Inflammatory macrophage (primary cell): Measurements from ENCODE around the gene CNTFR.

Experiments used
- DNase-seq, 2 donors: peaks; one replicate each; pipeline ENCODE4 v3.0.0-alpha.2; 2020 to 2022

The CNTFR gene

DNA sequence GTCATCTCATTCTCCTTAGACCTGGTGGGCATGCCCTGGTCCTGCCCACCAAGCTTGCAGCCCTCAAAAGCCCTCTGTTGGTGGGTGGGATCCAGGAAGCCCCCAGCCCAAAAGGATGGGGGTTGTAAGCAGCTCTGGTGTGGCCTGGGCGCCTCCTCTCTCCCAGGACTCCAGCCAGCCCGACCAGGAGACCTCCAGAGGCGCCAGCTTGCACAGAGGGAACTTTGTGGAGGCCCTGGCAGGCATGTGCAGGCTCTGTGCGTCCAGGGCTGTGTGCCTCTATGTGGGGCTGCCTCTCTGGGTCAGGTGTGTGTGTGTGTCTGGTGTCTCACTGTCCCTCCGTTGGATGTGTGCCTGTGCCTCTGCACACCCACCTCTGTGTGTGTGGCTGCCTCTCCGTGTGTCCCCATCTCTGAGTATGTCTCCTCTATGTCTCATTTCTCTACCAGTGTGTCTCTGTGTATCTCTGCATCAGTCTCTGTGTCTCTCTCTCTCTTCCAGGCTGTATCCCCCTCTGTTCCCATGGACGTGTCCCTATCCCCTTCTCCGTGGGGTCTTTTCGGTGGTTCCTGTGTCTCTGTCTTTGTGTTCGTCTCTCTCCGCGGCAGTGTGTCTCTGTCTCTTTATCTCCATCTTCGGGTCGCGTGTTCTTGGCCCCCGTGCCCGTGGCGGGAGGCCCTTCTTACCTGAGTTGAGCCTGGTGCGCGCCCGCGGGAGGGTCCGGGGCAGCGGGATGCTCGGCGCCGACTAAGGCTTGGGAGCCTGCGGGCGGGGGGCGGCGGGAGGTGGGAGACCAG lies 67.2 kb downstream of the CNTFR start:
- DNase-seq: no peak

DNA sequence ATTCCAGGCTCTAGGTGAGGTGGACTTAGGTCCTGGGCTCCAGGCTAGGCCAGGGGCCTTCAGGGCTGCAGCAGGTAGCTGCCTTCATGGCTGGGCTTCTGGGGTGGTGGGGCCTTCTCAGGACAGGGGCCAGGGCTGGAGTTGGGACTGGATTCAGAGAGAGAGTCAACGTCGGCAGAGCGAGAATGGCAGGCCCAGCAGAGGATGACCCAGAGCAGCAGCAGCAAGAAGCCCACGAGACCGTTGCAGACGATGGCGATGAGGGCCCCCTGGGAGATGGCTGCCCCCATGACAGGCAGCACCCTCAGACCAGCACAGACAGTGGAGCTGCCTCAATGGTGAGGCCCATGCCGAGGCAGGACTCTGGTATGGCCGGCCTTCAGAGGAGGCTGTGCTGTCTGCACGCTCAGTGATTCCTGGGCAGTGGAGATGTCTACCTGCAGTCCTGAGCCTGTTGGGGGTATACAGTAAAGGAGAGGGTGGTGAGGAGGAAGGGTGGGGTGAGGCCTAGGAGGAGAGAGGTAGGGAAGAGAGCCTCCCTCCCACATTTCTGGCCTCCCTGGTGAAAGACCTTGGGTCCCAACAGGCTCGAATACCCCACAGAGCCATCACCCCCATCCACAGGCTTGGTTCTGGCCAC lies 68.0 kb downstream of the CNTFR start:
- DNase-seq: no peak

DNA sequence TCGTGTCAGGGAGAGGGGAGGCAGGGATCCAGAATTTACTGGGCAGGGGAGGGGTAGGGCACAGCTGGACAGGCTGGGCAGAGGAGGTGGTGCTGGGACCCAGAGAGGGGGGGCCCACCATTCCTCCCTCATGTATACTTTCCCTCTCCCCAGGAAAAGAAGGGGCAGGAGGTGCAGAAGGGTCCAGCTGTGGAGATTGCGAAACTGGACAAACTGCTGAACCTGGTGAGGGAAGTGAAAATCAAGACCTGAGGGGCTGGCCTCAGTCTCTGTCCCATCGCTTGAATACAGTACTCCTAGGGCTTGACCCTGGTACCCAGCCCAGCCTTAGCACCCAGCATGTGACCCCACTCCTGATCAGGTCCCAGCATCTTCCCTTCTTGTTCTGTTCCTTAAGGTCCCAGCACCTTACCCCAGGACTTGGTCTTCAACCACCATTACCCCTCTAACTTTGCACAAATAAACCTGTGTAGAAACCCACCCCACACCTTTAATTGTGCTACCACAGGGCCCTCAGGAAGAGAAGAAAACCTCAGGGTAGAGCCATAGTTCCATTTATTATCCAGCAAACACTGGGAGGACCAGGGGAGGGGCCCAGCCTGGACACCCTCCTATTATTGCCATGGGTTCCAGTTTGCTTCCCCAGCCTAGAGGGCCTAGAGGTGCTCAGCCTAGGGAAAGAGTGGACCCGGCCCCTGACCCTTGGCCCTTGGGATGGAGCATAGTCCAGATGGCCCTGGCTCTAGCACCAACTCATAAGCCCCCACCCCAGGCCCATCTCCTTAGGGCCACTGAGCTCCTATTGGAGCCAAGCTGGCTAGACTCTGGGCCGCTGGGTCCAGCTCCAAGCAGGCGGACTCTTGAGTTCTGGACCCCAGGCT lies 68.8 kb downstream of the CNTFR start:
- no peak for DNase-seq

DNA sequence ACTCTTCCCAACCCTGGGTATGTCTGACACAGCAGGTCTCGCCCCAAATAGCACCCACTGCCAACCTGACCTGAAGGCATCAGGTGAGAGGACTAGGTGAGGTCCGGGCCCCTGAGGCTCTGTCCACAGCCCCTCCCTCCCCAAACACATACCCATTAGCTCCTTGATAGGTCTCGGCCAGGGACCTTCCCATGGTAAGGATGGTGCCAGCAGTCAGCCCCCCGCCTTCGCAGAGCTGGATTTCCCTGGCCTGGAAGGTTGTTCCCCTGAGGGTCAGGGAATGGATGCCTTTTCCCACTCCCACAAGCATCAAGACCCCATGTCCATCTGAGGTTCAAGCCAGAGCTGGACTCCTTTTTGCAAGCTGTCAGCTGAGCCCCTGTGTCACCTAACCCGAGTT lies 69.4 kb downstream of the CNTFR start:
- no peak for DNase-seq

DNA sequence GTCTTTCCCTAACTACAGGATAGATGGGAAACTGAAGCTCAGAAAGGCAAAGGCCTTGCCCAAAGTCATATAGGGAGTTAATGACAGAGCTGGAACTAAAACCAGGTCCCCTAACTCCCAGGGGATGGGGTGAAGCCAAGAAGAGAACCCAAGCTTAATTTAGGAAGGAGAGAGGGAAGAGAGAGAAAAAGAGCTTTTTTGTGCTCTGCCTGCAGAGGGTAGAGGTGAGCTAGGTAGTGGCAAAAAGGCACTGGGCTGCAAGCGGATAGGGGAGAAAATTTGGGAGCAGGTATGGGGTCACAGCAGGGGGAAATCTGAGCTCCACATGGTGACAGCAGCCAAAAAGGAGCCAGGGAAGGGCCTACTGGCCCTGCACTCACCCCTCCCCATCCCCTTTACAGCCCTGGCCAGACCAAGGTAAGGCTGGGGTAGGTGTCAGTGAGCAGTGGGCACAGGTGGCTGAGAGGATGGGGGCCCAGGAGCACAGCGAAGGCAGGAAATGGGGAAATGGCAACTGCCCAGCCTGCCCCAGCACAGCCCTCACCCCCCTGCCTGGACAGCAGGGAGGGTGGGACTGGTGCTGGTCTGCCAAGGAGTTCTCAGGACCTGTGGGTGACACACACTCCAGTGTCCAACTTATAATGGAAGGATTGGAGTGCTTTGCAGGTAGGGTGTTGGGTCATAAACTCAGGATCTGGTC lies 70.1 kb downstream of the CNTFR start:
- DNase-seq: no peak

DNA sequence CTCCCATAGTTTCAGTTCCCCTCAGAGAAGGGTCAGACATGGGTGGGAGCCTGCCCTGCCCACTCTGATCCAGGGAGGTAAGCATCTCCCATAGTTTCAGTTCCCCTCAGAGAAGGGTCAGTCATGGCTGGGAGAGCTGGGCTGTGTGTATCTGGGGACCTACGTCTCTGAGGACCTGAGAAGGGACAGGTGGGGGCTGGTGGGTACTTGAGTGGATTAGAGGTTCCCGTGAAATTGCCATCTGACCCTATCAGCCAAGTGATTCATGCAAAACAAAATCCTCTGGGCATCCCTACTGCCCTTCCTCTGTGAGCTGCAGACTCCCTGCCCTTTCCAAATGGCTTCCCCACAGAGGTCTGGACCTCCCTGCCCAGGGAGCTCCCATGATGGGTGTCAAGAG lies 70.6 kb downstream of the CNTFR start:
- DNase-seq: peak; percentile 6 to 19

DNA sequence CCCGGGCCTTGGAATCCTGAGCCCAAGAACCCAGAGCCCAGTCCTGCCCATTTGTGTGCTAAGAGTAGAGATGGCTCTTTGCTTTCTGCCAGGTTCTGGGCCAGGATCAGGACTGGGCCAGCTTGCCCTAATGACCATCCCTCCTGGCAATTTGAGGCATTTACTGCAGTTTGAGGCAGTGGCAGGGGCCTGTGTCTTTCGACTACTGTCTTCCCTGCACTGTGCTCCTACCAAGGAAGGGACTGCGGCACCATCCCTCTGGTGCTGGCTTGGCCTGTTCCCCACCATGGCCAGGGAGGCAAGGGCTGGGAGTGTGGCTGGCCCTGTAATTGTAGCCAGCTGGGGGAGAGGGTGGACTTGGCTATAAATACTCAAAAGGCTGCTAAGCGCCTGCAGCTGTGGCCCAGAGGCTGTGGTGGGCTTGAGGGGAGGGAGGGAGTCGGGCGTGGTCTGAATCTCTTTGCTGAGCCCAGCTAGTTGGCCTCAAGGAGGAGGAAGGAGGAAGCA lies 71.4 kb downstream of the CNTFR start:
- no peak for DNase-seq

DNA sequence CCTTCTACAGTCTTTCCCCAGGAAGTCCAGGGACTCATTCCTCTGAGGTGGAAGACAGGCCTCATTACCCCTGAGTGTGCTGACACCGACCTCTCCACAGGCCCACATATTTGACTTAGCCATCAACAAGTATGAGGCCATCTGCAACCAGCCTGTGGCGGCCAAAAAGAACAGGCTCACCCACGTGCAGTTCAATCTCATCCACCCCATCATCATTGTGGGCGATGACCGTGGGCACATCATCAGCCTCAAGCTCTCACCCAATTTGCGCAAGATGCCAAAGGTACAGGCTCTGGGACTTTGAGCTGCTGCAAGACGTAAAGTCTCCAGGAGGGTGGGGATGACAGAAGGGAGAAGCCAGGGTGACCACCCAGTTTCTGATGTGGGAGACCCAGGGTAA lies 72.3 kb downstream of the CNTFR start:
- DNase-seq: peak in 1 of 2 donors; percentile 17

DNA sequence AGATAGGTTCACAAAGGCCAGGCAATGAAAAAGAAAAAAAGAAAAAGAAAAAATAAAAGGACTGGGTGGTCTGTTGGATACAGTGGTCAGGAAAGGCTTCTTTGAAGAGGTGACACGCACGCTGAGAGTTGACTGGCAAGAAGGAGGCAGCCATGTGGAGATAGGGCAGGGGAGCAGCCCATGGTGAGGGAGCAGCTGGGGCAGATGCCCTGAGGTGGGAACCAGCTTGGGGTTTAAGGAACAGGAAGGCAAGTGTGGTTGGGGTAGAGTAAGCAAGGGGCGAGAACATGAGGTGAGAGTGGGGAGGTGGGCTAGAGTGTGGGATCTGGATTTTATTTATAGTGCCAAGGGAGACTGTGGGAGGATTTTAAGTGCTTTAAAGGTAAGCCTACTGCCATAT lies 73.6 kb downstream of the CNTFR start:
- no peak for DNase-seq

DNA sequence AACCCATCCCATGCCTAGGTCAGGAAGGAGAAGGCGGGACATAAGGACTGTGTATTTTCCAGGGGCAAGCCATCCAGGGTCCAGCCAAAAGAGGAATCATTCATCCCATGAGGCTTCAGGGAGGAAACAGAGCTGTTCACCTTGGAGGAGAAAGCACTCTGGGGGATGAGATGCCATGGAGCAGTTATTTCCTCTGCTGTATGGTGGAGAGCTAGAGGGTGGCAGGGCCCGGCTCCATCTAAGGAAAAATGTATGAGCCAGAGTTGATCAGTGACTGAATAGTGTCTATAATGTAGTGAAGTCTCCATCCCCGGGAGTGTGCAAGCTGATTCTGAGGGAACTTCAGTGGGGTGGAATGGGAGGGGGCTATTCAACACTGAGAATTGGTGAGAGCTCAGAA lies 74.7 kb downstream of the CNTFR start:
- DNase-seq: no peak

DNA sequence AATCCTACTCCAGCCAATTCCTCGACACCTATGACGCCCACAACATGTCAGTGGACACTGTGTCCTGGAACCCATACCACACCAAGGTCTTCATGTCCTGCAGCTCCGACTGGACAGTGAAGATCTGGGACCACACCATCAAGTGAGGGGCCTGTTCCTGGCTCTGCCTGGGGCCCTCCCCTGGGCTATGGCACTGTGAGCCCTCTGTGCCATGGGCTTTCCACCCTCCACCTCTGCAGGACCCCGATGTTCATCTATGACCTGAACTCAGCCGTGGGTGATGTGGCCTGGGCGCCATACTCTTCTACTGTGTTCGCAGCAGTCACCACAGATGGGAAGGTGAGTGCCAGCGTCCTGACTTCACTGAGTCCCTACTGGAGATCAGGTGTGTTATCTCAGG lies 75.1 kb downstream of the CNTFR start:
- no peak for DNase-seq

DNA sequence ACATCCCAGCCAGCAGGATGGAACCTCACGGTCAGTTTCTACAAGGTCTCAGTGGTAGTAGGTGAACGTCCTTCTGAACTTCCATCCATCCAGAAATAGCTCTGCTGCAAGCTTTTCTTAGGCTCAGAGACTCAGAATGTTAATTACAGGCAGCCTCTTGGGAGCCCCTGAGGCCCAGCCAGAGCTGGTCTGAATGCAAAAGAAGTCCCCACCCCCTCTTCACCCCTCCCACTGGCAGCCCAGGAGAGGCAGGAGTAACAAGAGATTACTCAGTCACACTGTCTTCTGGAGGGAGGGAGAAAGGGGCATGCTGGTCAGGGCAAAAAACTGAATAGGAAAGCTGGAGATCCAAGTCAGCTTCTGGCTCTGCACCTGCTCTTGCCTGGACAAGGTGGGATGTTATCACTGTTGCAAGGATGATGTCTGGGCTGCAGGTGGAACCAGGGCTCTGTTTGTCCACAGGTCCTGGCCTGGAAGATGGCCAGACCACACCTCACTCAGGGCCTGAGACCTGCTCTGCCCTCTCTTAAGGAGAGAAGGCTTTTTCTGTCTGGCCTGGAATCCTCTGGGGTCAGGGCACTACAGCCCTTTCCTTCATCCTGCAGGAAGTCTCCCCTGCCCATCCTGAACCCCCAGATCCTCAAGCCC lies 75.8 kb downstream of the CNTFR start:
- DNase-seq: no peak

DNA sequence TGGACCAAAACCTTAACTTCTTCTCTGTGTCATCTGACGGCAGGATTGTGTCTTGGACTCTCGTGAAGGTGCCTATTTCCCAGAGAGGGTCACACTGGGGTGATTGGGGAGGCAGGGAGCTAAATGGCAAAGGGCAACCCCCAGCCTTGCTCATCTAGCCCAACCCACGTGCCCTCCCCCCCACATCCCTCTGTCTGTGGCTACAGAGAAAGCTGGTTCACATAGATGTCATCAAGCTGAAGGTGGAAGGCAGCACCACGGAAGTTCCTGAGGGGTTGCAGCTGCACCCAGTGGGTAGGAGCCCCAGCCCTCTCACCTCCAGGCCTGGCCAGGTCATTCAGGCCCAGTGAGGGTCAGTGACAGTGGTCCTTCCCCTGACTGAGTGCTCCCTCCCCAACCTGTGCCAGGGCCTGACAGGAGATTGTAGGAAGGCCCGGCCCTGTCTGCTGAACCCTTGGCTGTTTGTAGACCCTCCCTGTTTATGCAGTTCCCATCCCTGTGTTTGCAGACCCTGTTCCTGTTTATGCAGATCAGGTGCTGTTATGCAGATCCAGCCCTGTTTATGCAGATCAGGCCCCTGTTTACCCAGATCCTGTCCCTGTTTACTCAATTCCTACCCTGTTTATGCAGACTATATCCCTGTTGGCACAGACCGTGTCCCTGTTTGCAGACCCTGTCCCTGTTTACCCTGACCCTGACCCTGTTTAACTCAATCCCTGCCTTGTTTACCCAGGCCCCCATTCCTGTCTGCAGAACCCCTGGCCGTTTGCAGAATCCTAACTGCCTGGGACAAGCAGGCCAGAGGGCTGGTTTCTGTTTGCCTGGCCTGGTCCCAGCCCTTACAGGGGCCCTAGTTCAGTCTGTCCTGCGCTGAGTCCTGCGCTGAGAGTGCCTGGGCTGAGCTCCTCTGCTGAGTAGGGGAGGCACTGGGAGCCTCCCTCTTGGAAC lies 77.1 kb downstream of the CNTFR start:
- DNase-seq: no peak

DNA sequence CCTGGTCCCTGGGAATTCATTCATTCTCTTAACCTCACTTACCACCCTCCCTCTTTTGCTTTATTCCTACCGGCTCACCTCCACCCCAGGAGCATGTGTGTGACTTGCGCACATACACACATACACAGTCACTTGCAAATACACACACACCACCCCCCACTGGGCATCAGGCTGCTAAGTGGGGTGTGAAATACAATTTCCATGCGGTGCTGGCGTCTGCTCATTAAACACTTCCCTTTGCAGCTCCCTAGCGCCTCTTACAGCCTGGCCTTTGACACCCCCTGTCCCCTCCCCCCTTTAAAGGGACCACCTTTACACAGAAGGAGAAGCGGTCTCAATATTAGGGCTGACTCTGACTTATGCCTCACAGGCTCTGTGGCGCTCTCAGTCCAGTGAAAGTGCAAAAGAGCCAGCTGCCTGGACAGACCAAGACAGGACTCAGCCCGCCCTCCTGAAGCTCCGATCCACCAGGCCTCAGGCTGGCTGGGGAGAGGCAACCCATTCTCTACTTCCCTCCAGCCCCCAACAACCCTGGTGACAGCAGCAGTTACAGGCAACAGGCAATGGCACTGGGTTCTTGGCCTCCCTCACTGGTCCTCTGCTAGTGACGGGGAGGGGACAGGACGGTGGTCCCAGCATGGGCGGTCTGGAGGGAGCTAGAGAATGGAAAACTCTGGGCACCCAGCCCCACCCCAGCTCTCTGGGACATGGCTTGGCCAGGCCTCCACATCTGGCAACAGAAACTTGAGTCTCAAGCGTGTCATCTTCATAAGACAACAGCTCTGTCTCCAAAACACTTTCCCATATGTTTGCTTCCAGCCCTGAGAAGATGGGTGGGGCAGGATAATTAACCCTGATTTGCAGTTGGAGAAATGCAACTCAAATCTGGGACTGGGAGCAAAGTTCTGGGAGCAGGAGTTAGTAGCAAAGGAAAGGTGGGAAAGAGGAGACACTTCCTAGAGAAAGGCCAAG lies 78.7 kb downstream of the CNTFR start:
- no peak for DNase-seq

DNA sequence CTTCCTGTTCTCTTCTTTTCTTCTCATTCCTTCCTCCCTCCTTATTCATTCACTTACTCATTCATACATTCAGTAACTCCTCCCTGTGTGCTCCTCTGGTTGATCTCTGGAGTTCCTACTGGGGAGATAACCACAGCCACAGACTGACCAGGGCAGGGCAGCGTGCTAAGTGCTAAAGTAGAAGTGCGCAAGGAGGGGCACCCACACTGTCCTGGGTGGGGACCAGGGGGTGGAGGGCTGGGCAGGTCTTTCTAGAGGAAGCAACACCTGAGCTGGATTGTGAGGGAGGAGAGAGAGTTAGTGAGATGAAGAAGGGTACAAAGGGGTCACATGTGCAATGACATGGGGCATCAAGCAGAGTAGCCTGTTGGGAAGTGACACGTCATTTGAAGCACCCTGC lies 80.6 kb downstream of the CNTFR start:
- no peak for DNase-seq

DNA sequence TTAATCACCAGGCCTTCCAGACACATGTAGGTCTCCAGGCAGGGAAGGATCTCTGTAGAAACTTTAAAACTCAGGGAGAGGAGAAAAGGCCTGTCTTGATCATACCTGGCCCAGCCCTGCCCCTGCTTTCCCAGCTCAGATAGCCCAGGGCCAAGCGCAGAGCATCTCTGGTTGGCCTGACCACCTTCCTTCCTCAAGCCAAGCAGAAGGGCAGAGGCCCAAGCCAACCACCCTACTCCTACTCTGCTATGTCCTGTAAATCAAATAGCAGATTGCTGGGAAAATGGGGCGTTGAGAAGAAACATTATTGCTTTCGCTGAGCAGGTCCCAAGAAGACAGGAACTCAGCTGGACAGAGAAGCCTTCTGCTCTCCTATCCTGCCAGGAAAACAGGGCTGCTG lies 81.1 kb downstream of the CNTFR start:
- no peak for DNase-seq

DNA sequence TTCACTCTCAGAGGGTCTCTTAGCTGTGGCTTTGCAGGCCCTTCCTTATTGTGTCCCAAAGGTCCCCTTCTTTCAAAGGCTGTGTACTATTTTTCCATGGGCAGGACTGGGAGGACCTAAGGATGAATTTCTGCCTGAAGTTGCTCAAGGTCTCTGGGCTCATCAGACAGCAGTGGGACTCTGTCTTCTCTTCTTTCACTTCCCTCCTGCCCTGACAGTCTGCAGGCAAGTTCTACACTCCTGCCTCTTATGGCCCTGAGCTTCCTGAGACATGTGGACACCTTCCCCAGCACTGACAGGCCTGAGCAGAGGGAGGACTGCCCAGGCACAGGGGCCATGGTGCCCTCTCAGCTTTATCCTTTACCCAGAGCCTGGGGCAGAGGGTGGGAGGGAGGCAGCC lies 81.6 kb downstream of the CNTFR start:
- DNase-seq: no peak

DNA sequence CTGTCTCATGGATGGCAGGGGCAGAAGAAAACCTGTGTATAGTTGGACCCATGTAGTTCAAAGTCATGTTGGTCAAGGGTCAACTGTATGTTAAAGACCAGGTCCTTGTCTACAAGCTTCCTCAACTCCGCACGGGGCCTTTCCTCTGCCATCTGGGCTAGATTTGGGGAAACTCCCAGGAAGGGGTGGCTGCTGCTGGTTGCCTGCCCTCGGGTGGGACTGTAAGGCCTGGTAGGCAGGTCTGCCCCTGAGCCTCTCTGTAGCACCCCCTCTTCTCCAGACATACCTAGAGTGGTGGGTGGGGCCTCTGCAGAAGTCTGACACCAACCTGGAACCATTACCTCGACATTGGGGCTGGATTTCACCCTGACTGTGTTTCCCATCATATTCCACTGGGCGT lies 82.0 kb downstream of the CNTFR start:
- no peak for DNase-seq

DNA sequence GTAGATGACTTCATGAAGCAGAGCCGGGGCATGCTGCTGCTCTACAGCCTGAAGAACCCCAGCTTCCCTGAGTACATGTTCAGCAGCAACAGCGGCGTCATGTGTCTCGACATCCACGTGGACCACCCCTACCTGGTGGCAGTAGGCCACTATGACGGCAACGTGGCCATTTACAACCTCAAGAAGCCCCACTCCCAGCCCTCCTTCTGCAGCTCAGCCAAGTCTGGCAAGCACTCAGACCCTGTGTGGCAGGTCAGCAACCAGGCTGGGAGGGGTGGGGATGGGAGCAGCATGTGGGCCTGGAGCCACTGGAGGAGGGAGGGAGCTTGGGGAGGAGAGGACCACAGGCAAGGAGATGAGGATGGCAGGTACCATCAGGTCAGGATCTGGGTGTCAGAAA lies 82.9 kb downstream of the CNTFR start:
- DNase-seq: no peak
